GM12878 (cell line): ENCODE data around the gene TTLL11. TPM values are rescaled to one million over a fixed set of nuclear protein-coding genes. Genes with fewer than 3 reads are reported as not detected.

Experiments
- ATAC-seq: fragments of 200-7000 bp; cut with Tn5 transposase; 3 replicates; pipeline ENCODE4 v1.9.1; 2020; ENCODE audit warnings: mild to moderate bottlenecking, moderate library complexity
- BruUV-seq: library from RNA; stranded (reverse); fragments of 400-500 nt; replicated peaks from 2 replicates; lab custom pipeline; 2021; lab: Mats Ljungman, UMichigan
- CTCF ChIA-PET: fragments of 300-600 bp; sonication (Branson Sonifier 250); formaldehyde crosslinking; extraction: SDS; loops from one replicate; lab custom pipeline; 2021; ENCODE audit warnings: inconsistent platforms; lab: Yijun Ruan, JAX
- POLR2A ChIA-PET: fragments of 350-600 bp; formaldehyde crosslinking; extraction: SDS; loops from one replicate; lab custom pipeline; 2021; ENCODE audit warnings: inconsistent platforms; lab: Charles Lee
- RAD21 ChIA-PET: fragments of 300-600 bp; sonication (Branson Sonifier 250); formaldehyde crosslinking; loops from one replicate; lab custom pipeline; 2023; ENCODE audit warnings: antibody characterized with exemption; ENCODE audit not compliant: unreplicated experiment; lab: Charles Lee
- SMC1A ChIA-PET: fragments of 300-600 bp; sonication (Branson Sonifier 250); formaldehyde crosslinking; loops from one replicate; lab custom pipeline; 2023; ENCODE audit not compliant: unreplicated experiment, uncharacterized antibody; lab: Charles Lee
- DNase-seq: peaks from one replicate; pipeline ENCODE4 v3.0.0-alpha.2; 2011; ENCODE audit warnings: low read depth, low spot score
- FAIRE-seq: peaks from 3 replicates; lab custom pipeline; 2011; peaks lifted over from hg19 to GRCh38; lab: Jason Lieb, UNC
- H2AFZ ChIP-seq: 2 replicates; pipeline ENCODE4 v1.6.0; 2011; ENCODE audit warnings: low read depth, low read length, control low read depth; ENCODE audit not compliant: control insufficient read depth
- H3K27ac ChIP-seq: 2 replicates; pipeline ENCODE4 v1.5.1; 2011; ENCODE audit warnings: control low read depth; ENCODE audit not compliant: control insufficient read depth, insufficient read depth
- H3K27me3 ChIP-seq, 2 experiments: replicated peaks in 1 of 2; 2 replicates each; pipeline versions ENCODE4 v1.6.0 to v1.6.1; 2011; ENCODE audit warnings: low read length in 1 of 2; ENCODE audit not compliant: control insufficient read depth in 2 of 2, insufficient read depth in 2 of 2
- H3K36me3 ChIP-seq, 2 experiments: 2 replicates each; pipeline ENCODE4 v1.5.1; 2011; ENCODE audit warnings: low read length in 1 of 2; ENCODE audit not compliant: control insufficient read depth in 2 of 2, insufficient read depth in 2 of 2
- H3K4me1 ChIP-seq: 2 replicates; pipeline ENCODE4 v1.6.1; 2011; ENCODE audit warnings: mild to moderate bottlenecking, low read length, moderate library complexity, mixed read lengths; ENCODE audit not compliant: control insufficient read depth, insufficient read depth
- H3K4me2 ChIP-seq: 2 replicates; pipeline ENCODE4 v1.6.0; 2011; ENCODE audit warnings: control low read depth; ENCODE audit not compliant: control insufficient read depth, insufficient read depth
- H3K4me3 ChIP-seq: fragments of 200-600 bp; sonication (generic); 2 replicates; pipeline ENCODE4 v1.5.1; 2016
- H3K79me2 ChIP-seq: 2 replicates; pipeline ENCODE4 v1.6.0; 2011; ENCODE audit warnings: low read length; ENCODE audit not compliant: control insufficient read depth, insufficient read depth
- H3K9ac ChIP-seq: 2 replicates; pipeline ENCODE4 v1.8.0; 2011; ENCODE audit warnings: low read length, control low read depth, mixed read lengths; ENCODE audit not compliant: control insufficient read depth, insufficient read depth
- H3K9me3 ChIP-seq: replicated peaks from 3 replicates; pipeline ENCODE4 v1.5.1; 2011; ENCODE audit warnings: mild to moderate bottlenecking, low read length; ENCODE audit not compliant: control insufficient read depth, insufficient read depth
- H4K20me1 ChIP-seq: 2 replicates; pipeline ENCODE4 v1.6.0; 2011; ENCODE audit not compliant: control insufficient read depth, insufficient read depth
- FOXM1 ChIP-seq: IDR thresholded peaks from 2 replicates; pipeline ENCODE4 v1.6.1; 2012; ENCODE audit warnings: low read depth, mild to moderate bottlenecking, inconsistent platforms, low read length, moderate library complexity
- HDAC6 ChIP-seq: fragments of 200-600 bp; sonication (generic); IDR thresholded peaks from one replicate; pipeline ENCODE4 v1.8.0; 2017; ENCODE audit warnings: antibody characterized with exemption; ENCODE audit not compliant: unreplicated experiment
- MYC ChIP-seq: IDR thresholded peaks from 2 replicates; pipeline ENCODE4 v1.6.1; 2011; ENCODE audit warnings: mild to moderate bottlenecking, low read length, moderate library complexity, inconsistent platforms; ENCODE audit not compliant: insufficient read depth, insufficient replicate concordance, insufficient read length, severe bottlenecking
- POLR2AphosphoS5 ChIP-seq: IDR thresholded peaks from 2 replicates; pipeline ENCODE4 v1.6.1; 2011; ENCODE audit warnings: mild to moderate bottlenecking, low read length, inconsistent platforms
- ZNF207 ChIP-seq: fragments of 450-650 bp; IDR thresholded peaks from 2 replicates; pipeline ENCODE4 v1.6.1; 2014; ENCODE audit warnings: antibody characterized with exemption, mild to moderate bottlenecking, borderline replicate concordance
- WGBS: methylation state at CpG from one replicate; pipeline ENCODE4 v1.1.6; 2016; ENCODE audit warnings: low lambda C conversion rate; ENCODE audit not compliant: insufficient replicate concordance, insufficient coverage; ENCODE audit errors: missing lambda C conversion rate; 5-methylcytosine and 5-hydroxymethylcytosine counted together
- in situ Hi-C: fragments of 300-500 bp; cut with MboI; formaldehyde crosslinking; loops from 9 replicates; pipeline ENCODE4 v1.14.3; 2018; ENCODE audit warnings: mixed read lengths
- intact Hi-C: fragments of 100-400 bp; cut with micrococcal nuclease; formaldehyde crosslinking; loops from one replicate; pipeline ENCODE4 v1.14.2; 2022; ENCODE audit not compliant: unreplicated experiment
- polyA plus RNA-seq, 11 experiments: library from polyadenylated mRNA; depleted of rRNA in 4 of 11; unstranded in 6 of 11; stranded (reverse) in 5 of 11; fragments of >200 nt; fragmentation: Nextera tagmentation in 4 of 11; fragmentation: Illumina TruSeq in 1 of 11; extraction: Ambion mirVana in 4 of 11; extraction: Trizol in 1 of 11; gene quantifications; 1 replicate in 1 of 11; 2 replicates in 10 of 11; pipeline versions ENCODE4 v1.2.1 to v1.2.3, GENCODE V29; 2011 to 2016; ENCODE audit warnings: inconsistent platforms in 2 of 11, missing spikeins in 2 of 11, low read depth in 1 of 11
- total RNA-seq, 4 experiments: library from RNA; depleted of rRNA in 3 of 4; stranded (reverse); fragments of >200 nt in 3 of 4; fragmentation: Illumina TruSeq in 1 of 4; extraction: Trizol in 1 of 4; gene quantifications; 2 replicates each; pipeline versions ENCODE4 v1.2.1 to v1.2.3, GENCODE V29; 2013 to 2021

The TTLL11 gene
- total and polyA plus RNA-seq, 10 of the 15 experiments (the other 5 are each of a cell fraction or from before 2014, with no cell fraction given): 1.2 to 3.7 (median 2.9) TPM

DNA sequence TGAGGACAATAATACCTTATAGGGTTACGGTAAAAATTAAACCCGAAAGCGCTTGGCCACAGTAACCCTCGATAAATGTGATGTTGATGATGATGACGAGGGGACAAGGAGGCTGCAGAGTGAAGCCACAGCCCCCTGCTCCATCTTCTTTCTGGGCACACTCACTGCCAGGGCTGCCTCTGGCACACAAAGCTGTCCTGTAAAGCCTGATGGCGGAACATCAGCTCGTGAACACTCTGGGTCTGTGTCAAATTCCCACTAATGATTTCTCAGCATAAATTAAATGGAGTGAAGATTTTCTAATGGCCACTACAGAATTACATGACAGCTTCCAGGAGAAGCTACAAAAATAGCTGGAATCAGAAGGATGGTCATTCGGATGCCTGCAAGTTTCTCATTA, 142.2 kb downstream of the TTLL11 start:
- ATAC-seq (no peak), FAIRE-seq (no peak), DNase-seq (no peak)
- no TSS peak for BruUV-seq
- Histone ChIP-seq H3K36me3 (no peaks in the 10 kb centered on the region), H2AFZ (no peak overlapping the region), H3K27me3 (peaks cover 2 to 6% of the 10 kb centered on the region in 2 experiments; a peak in 3 of 4 replicates), H3K9ac (no peak overlapping the region), H3K4me2 (no peak overlapping the region), H3K79me2 (no peaks in the 10 kb centered on the region), H3K27ac (no peak overlapping the region), H3K4me3 (no peak overlapping the region), H3K4me1 (no peaks in the 10 kb centered on the region), H3K9me3 (no peaks in the 10 kb centered on the region), H4K20me1 (no peaks in the 10 kb centered on the region)
- TF ChIP-seq FOXM1 (no peak), HDAC6 (no peak), ZNF207 (no peak), MYC (no peak)
- in situ Hi-C loops (no loop called here), intact Hi-C loops (no loop called here)
- ChIA-PET CTCF (no interaction called here), POLR2A (no interaction called here), RAD21 (no interaction called here), SMC1A (no interaction called here)
- 82% methylated on average over 8 of the region's 8 CpGs for WGBS

DNA sequence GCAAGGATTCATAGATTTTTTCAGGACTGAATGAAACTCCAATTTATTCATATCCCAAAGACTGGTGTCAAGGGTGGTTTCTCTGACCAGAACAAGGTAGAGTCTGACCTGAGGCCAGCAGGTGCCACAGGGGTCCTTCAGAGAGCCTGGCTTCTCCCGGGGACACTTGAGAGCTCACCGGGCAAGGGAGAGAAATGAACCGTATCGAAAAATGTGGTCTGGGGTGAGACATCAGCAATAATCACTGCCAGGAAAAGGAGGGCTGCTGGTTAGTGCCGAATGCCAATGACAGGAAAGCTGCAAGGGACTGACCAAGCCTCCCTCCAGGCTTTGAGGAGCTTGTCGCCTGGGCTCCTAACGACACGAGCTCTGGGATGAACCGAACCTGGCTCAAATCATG, 142.7 kb downstream of the TTLL11 start:
- H3K79me2 ChIP-seq: no peaks in the 10 kb centered on the region
- no peaks in the 10 kb centered on the region for H3K36me3 ChIP-seq
- DNase-seq: no peak
- no peak overlapping the region for H3K4me3 ChIP-seq
- no peaks in the 10 kb centered on the region for H3K9me3 ChIP-seq
- TF ChIP-seq POLR2AphosphoS5: no peak
- H3K9ac ChIP-seq: no peak overlapping the region
- H3K27ac ChIP-seq: no peak overlapping the region
- H3K4me2 ChIP-seq: no peak overlapping the region
- BruUV-seq: no TSS peak
- no peak for FAIRE-seq
- peaks cover 2 to 6% of the 10 kb centered on the region in 2 experiments; a peak in 3 of 4 replicates for H3K27me3 ChIP-seq
- ChIA-PET CTCF (no interaction called here), SMC1A (no interaction called here), POLR2A (no interaction called here), RAD21 (no interaction called here)
- H2AFZ ChIP-seq: no peak overlapping the region
- no peak for ATAC-seq
- no peaks in the 10 kb centered on the region for H3K4me1 ChIP-seq
- in situ Hi-C loops (no loop called here), intact Hi-C loops (no loop called here)
- WGBS: 25% methylated on average over 8 of the region's 9 CpGs
- H4K20me1 ChIP-seq: no peaks in the 10 kb centered on the region
